ENCODE data around the gene NR1H4.
"Not testable (repeated sequence)": the region's sequence is repeated elsewhere in the genome, so short reads cannot be mapped to it uniquely, and the experiment has no call there.

Gene NR1H4

DNA sequence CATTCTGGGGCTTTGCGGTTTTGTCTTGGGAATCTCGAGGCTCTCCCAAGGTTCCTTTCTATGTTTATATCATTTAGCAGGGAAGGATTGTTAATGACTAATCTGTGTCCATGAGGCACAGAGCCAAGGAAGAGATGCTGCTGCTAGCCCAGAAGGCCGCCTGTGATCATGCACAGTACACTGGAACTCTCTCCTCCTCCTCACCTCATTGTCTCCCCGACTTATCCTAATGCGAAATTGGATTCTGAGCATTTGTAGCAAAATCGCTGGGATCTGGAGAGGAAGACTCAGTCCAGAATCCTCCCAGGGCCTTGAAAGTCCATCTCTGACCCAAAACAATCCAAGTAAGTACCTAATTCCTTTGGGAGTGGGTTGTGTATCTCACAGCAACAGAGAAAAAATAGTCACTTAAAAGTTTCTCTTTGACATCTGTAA is at the start of gene NR1H4:
NR1H4 (plus strand) TSS at position 151 of the 435 bp plus-strand sequence. CDS start 19,458 bp downstream, outside the sequence.
- in situ Hi-C loops (cut with HindIII; ENCODE audit: low sequenced_read_pairs) = no loop called here

DNA sequence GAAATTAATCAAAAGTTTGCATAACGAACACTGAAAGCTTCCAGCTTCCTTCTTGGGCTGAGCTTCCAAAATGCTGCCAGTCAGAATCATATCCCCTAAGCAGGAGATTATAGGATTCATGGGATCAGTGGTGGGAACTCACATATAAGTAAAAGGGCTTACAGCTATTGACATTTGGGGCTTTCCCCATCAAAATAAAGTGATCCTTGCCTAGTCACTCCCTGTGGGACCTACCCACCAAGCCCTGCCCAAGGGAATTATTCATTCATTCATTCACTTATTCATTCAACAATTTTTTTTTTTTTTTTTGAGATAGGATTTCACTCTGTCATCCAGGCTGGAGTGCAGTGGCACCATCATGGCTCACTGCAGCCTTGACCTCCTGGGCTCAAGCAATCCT is 47.5 kb upstream of the NR1H4 start:
- in situ Hi-C loops (cut with HindIII; ENCODE audit: low sequenced_read_pairs) = loop anchor here (5.0 kb wide), 1 partner anchor 51 kb away; no protein-coding TSS in a partner anchor

DNA sequence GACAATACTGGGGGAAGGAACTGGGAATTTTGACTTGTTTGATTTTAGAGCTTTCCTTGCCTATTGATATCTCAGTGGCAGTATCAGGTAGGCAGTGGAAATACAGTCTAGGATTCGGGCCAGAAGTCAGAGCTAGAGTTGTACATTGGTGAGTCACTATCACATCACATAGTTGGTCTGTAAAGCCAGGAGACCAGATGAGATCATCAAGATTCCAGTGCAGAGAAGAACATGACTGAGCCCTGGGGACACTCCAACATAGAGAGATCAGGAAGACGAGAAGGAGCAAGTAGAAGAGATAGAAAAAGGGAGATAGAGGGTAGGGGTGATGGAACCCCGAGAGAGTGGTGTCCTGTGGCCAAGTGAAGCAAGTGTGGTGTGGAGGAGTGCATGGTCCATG is 46.6 kb upstream of the NR1H4 start:
- in situ Hi-C loops (cut with HindIII; ENCODE audit: low sequenced_read_pairs) = loop anchor here (5.0 kb wide), 1 partner anchor 50 kb away; no protein-coding TSS in a partner anchor

DNA sequence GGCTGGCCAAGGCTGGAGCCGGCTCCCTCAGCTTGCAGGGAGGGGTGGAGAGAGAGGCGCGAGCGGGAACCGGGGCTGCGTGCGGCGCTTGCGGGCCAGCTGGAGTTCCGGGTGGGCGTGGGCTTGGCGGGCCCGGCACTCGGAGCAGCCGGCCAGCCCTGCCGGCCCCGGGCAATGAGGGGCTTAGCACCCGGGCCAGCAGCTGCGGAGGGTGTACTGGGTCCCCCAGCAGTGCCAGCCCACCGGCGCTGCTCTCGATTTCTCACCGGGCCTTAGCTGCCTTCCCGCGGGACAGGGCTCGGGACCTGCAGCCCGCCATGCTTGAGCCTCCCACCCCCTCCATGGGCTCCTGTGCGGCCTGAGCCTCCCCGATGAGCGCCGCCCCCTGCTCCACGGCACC is 43.4 kb upstream of the NR1H4 start:
- in situ Hi-C loops (cut with HindIII; ENCODE audit: low sequenced_read_pairs) = not testable (repeated sequence)

DNA sequence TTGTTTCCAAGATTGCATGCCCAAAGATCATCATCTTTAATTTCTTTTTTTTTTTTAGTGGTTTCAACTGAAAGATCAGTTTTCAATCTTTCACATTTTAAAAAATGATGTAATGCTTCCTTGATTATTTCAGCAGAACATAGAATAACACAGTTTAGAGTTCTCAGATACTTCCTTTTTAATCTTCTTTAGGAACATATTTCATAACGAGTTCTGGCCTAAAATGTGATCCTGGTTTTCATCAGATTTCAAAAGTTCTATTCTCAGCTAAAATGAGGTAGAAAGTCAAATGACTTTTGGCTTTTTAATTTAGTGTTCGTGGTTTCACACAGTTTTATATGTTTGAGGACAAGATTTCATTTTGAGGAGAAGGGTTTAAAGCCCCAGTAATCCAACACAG is 40.0 kb upstream of the NR1H4 start:
- in situ Hi-C loops (cut with HindIII; ENCODE audit: low sequenced_read_pairs) = no loop called here

DNA sequence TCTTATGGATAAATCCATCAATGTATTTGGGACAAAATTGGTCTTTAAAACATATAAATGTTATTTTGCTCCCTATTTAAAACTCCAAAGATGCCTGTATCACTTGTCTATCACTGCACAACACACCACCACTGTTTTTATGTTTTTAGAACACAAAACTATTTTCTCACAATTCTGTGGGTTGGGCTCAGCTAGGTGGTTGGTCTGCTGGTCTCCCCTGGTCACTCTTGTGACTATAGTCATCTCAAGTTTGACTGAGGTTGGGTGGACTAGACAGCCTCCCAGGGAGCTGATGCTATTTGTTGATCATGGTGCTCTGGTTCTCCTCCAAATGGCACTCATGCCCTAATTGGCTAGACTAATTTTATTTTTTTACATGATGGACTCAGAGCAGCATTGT is 39.5 kb upstream of the NR1H4 start:
- in situ Hi-C loops (cut with HindIII; ENCODE audit: low sequenced_read_pairs) = no loop called here

DNA sequence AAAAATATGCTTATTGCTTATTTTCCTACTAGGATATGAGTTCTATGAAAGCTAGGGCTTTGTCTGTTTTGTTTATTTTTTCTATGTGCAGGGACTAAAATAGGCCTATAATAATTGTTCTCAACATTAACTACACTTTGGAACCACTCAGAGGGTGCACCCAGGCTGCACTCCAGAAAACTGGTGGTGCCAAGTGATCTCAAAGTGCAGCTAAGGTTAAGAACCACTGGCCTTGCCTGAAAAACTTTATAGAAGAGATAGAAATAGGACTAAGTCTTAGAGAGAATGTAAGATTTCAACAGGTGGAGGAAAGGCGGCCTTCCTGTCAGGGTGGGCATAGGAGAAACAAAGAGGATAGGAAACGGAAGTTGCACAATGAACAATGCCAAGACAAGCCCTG is 37.7 kb upstream of the NR1H4 start:
- in situ Hi-C loops (cut with HindIII; ENCODE audit: low sequenced_read_pairs) = no loop called here

DNA sequence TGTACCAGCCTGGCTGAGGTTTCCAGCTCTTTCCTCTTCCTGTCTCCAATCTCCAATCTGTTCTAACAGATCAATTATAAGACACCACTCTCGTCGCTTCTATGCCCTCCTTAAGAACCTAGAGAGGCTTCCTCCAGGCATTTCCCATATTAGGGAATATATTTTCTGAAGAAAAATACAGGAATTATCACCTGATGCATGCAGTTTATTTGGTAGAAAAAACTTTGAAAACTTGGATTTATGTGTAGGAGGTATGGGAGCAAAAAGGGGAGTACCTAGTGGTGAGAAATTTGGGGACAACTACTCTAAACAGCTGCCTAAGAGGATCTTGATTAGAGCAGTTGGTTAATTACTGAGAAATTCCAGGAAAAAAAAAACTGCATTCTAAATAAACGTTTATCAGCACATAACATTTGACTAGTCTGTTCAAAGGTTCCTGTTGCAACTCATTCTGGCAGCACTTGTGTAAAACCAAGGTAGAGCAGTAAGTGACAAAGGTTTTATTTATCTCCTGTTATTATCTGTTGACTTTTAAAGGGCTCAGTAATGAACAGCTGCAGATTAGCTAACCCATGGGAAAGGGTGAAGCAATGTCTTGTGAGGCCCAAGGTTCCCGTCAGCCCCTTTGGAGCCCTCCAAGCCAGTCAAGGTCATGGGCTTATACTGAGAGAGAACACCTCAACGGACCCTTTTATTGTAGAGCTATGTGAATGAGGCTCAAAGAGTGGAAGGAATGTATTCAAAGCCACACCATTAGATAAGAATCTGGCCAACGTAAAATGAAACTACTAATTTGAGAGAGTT is 36.4 kb upstream of the NR1H4 start:
- in situ Hi-C loops (cut with HindIII; ENCODE audit: low sequenced_read_pairs) = no loop called here

DNA sequence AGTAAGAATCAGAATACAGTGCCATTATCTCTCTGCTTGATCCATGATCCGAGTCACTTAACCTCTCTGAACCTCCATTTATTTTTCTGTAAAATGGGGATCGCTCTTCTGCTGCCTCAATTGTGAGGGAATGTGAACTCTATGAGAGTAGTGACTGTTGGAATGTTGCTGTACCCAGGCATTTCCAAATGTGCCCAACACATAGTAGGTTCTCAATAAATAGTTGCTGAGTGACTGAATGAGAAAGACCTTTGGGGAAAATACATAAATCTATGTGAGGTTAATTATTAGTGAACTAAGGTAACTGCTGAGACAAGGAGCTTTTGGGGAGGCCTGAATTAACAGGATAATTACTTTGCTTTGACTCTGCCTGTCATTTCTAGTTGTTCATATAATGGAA is 33.9 kb upstream of the NR1H4 start:
- in situ Hi-C loops (cut with HindIII; ENCODE audit: low sequenced_read_pairs) = no loop called here

DNA sequence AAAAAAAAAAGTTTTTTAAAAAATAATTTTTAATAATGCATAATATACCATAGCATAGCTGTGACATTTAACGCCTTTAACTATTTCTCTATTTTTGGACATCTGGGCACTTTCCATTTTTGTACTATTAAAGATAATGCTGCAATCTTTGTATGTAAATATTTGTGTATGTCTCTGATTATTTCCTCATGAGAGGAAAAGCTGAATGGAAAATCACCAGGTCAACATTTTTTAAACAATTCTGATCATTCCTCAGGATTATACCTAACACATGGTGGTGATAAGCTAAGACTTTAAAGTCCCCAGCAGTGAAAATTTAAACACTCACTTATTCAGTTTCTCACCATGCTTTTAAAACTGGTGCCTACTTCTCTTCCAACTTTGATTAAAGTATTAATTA is 31.3 kb upstream of the NR1H4 start:
- in situ Hi-C loops (cut with HindIII; ENCODE audit: low sequenced_read_pairs) = no loop called here

DNA sequence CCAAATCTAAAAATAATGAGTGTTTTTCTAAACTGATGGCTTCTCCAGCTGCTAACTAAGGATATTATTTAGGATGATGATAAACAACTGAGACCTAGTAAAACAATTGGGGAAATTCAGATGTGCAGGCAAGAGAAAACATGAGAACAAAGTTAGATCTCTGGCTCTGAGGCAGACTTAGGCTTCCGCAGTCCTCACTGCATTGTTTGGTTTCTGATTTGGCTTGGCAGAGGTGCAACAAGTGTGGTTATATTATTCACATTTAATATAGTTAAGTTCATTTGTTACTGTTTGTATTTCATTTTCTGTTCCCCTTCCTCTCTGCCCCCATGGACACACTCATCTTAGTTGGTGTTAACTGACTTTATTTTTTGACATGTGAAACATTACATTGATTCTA is 30.2 kb upstream of the NR1H4 start:
- in situ Hi-C loops (cut with HindIII; ENCODE audit: low sequenced_read_pairs) = no loop called here

DNA sequence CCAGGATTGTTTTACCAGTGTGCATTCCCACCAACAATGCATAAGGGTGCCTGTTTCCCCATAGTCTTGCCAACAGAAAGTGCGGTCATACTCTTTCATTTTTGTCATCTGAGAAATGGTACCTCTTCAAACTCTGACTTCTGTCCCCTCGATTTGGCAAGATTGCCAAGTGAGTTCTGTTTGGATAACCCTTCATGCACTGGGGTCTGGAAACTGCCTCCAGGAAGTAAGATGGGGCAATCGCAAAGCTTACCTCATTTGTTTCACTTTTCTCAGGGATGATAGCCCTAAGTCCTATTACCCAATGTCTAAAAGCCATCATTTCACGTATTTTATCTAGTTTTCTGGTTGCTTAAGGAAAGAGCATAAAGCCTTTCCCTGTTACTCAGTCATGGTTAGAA is 28.6 kb upstream of the NR1H4 start:
- in situ Hi-C loops (cut with HindIII; ENCODE audit: low sequenced_read_pairs) = no loop called here

DNA sequence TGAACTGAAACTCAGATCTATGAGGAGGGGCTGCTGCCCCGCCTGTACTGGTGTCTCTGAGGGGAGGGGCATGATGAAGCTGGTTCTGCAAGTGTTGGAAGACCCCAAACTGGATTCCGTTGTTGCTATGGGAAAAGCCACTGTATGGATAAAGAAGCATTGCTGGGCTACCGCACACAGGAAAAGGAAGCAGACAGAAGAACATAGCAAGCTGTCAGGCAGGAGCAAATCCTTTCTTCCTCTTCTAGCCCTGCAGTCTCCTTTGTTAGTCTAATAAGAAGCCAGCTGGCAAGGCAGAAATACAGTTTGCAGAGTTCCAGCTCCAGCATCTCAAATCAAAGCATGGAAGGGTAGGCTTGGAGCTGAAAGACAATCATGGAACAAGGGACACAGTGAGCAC is 26.3 kb upstream of the NR1H4 start:
- in situ Hi-C loops (cut with HindIII; ENCODE audit: low sequenced_read_pairs) = no loop called here

DNA sequence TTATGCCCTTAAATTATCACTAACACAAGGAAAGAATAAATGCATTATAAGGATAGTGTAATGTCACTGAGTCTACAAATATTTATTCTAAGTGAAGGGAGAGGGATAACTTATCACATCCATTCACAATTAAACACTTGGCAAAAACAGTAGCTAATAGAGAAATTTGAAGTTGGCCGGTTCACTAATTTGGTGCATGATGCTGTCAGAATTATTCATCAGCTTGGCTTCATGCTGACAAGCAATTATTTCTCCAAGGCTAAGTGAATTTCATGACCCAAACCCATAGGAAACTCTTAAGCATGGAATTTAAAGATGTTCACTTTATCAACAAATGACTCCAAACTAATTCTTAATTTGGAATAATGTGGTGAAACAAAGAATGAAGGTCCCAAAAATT is 25.0 kb upstream of the NR1H4 start:
- in situ Hi-C loops (cut with HindIII; ENCODE audit: low sequenced_read_pairs) = no loop called here

DNA sequence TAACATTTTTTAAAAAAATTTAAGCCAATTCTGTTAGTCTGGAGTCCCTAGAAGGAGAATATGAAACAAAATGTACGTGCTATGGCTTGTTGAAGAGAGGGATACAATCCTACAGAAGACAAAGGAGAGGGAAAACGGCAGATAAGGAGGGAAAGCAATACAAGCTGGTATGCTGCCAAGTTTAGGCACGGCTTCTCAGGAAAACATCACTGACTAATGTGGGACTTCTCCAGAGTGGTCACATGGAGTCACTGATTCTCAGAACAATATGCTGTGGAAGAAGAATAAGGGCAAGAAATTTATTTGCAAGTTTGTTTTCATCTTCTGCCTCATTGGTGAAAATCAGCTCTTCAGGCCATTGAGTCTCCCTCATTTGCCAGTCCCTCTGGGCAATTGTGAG is 22.9 kb upstream of the NR1H4 start:
- in situ Hi-C loops (cut with HindIII; ENCODE audit: low sequenced_read_pairs) = no loop called here

DNA sequence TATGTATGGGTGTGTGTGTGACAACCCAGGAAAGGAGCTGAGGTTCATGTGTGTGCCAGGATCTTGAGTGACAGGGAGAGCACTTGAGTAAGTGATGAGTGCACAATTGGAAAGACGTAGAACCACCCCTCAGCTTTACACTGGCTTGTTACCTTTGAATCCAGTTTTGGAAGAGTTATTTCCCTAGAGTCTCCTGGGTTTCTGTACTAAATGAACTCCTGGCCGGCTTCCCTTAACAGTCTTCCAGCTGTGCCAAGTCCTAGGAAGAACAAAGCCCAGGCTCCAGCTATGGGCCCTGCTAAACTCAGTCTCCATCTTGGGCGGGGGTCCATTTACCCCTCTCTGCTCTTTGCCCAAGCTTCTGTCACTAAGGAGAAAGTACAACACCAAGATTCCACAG is 19.7 kb upstream of the NR1H4 start:
- in situ Hi-C loops (cut with HindIII; ENCODE audit: low sequenced_read_pairs) = no loop called here

DNA sequence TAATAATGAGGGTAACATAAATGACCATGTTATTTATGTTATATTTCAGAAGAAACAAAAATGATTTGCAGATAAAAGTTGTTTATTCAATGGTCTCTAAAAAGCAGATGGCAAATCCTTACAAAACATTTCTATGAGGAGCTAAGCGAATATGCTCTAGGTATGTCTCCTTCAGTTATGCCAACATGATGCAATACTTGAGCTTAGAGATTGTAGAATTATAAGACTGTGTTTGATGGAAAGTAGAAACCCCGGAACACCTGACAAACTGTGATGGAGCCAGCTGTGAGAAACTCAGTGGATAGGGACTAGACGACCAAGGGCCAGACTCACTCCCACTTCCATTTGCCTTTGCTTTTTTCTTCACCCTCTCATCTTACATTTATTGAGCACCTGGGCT is 17.8 kb upstream of the NR1H4 start:
- in situ Hi-C loops (cut with HindIII; ENCODE audit: low sequenced_read_pairs) = loop anchor here (5.0 kb wide), 1 partner anchor 79 kb away; no protein-coding TSS in a partner anchor

DNA sequence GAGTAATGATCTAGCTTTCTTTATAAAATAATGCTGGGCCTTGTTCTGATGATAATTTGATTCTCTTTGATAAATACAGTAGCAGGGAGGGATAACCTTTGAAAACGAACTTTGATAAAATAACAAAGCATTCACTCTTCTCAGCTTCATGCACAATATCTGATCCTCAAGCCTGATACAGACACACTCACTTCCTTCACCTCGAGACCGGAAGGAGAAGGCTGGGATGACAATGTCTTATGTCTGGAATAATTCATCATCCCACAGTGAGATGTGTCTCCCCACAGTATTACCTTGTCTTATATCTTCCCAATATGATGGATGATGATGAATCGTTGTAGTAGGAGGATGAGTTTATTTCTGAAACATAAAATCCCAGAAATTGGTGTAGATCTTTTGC is 15.5 kb upstream of the NR1H4 start:
- in situ Hi-C loops (cut with HindIII; ENCODE audit: low sequenced_read_pairs) = loop anchor here (5.0 kb wide), 1 partner anchor 81 kb away; no protein-coding TSS in a partner anchor

DNA sequence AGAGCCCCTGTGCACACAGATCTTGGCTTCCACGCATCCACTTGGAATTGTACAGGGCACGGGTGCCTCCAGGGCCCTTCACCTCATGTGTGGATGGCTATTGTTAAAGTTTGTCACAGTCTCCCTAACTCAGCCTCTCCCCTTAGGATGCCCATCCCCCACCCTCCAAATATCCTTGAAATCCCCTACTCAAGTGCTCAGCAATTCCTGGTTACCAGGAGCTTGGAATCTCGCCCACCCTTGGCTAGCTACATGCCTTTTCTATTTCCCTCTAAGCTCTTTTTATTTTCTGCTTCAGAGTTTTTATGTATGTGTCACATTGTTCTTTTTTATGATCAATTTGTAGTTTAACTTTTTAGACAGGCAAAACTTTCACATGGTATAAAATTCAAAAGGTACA is 13.0 kb upstream of the NR1H4 start:
- in situ Hi-C loops (cut with HindIII; ENCODE audit: low sequenced_read_pairs) = no loop called here

DNA sequence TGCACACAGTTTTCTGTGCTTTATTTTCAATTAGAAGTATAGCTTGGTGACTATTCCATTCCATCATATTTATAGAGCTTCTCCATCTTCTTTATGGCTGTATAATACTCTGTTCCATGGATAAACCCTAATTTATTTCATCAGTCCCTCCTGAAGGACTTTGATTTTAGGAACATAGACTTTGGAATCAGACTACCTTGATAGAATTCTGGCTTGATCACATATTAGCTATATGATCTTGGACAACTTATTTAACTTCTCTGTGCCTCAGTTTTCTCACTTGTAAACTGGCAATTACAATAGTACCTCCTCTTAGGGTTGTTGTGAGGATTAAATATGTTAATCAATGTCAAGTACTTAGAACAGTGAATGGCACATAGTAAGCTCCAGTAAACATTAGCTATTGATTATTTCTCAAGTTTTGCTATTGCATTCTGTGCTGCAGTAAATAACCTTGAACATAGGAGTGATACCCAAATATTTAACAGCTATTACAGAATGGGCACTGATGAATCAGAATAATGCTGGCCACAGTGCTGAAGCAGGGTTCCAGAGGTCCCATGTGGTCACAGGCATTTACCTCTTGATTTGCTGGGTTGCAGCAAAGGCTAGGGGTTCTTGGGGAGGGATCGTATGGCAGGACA is 12.2 kb upstream of the NR1H4 start:
- in situ Hi-C loops (cut with HindIII; ENCODE audit: low sequenced_read_pairs) = no loop called here

DNA sequence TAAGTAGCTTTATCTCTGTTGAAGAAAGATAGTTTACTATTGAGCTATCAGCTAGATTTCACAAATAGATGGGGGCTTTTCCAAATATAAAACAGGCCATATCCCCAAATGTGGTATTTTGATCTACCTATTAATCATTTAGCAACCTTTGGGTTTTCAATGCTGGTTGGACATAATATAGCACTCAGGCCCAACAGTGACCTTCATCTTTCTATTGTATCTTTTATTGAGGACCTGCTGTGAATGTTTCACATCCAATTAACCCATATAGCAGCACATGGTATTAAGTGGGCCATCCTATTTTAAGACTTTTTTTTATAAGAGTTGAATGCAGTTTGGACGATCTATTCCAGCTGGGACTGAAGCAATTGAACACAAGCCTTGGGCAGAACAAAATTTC is 10.0 kb upstream of the NR1H4 start:
- in situ Hi-C loops (cut with HindIII; ENCODE audit: low sequenced_read_pairs) = no loop called here

DNA sequence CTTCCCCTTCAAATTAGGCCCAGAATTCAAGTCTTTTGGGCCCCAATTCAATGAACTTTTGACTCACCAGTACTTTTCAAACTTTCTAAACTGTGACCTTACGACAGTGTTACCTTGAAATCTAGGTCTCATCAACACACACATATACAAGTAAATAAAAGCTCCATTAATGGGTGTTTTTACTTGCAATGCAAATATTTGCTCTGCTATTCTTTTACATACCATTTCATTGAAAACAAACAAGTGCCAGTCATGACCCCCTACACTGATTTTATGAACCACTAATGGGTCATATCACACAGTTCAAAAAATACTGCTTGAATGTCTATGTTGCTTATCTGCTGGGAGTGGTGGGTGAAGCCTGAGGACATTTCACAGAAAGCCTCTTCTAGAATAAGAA is 9.1 kb upstream of the NR1H4 start:
- in situ Hi-C loops (cut with HindIII; ENCODE audit: low sequenced_read_pairs) = no loop called here
